Measurements from ENCODE around the gene ASB1. TPM values are rescaled to one million over a fixed set of nuclear protein-coding genes. Genes with fewer than 3 reads are reported as not detected.
A peak's percentile ranks its signal among the peaks of the same experiment; 100 is the strongest.

Gene ASB1
- total RNA-seq, 1 experiment from 2014 or later: 46.0 TPM

DNA sequence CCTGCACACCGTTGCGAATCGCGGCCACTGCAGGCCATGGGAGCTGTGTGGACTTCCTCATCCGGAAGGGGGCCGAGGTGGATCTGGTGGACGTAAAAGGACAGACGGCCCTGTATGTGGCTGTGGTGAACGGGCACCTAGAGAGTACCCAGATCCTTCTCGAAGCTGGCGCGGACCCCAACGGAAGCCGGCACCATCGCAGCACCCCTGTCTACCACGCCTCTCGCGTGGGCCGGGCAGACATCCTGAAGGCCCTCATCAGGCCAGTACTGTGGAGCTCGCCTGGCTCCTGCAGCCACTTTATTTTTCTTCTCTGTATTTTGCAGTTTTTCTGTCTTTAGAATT is 9.0 kb downstream of the ASB1 start:
- no peaks in the 10 kb centered on the region for H3K27me3 ChIP-seq (ENCODE audit: insufficient read depth, low read length)
- H2AFZ ChIP-seq (ENCODE audit: low read length): no peak overlapping the region
- no peak overlapping the region for H2BK15ac ChIP-seq (ENCODE audit: low read depth, low read length)
- no peaks in the 10 kb centered on the region for H3K4me1 Mint-ChIP-seq
- TF ChIP-seq, protein P1, sequence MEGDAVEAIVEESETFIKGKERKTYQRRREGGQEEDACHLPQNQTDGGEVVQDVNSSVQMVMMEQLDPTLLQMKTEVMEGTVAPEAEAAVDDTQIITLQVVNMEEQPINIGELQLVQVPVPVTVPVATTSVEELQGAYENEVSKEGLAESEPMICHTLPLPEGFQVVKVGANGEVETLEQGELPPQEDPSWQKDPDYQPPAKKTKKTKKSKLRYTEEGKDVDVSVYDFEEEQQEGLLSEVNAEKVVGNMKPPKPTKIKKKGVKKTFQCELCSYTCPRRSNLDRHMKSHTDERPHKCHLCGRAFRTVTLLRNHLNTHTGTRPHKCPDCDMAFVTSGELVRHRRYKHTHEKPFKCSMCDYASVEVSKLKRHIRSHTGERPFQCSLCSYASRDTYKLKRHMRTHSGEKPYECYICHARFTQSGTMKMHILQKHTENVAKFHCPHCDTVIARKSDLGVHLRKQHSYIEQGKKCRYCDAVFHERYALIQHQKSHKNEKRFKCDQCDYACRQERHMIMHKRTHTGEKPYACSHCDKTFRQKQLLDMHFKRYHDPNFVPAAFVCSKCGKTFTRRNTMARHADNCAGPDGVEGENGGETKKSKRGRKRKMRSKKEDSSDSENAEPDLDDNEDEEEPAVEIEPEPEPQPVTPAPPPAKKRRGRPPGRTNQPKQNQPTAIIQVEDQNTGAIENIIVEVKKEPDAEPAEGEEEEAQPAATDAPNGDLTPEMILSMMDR (conservative IDR thresholded peaks at IDR 0.05): no peak
- no peak overlapping the region for H2AK5ac ChIP-seq (ENCODE audit: insufficient read length, low read length)
- H4K20me1 ChIP-seq (ENCODE audit: control insufficient read depth, insufficient read depth, insufficient read length): no peaks in the 10 kb centered on the region
- H3K79me1 ChIP-seq (ENCODE audit: insufficient read depth, low read depth, low read length, poor library complexity, severe bottlenecking): peaks cover 8% of the 10 kb centered on the region
- peaks cover 13% of the 10 kb centered on the region; the same call in 1 of the 2 replicates for H3K79me2 ChIP-seq (ENCODE audit: insufficient read depth, low read length)
- H3K9ac ChIP-seq (ENCODE audit: extremely low read depth, insufficient read length, low read length): no peak overlapping the region
- no peaks in the 10 kb centered on the region for H3K4me1 ChIP-seq (ENCODE audit: insufficient read depth, low read length)
- H3K27ac ChIP-seq (ENCODE audit: insufficient read length, low read depth, low read length): no peak overlapping the region
- no peaks in the 10 kb centered on the region for H3K23me2 ChIP-seq (ENCODE audit: insufficient read length, low read depth, low read length, poor library complexity, severe bottlenecking)
- H3K4ac ChIP-seq (ENCODE audit: low read depth, low read length): no peak overlapping the region
- H3K18ac ChIP-seq (ENCODE audit: insufficient read length, low read depth, low read length): no peak overlapping the region
- no peak overlapping the region for H2BK20ac ChIP-seq (ENCODE audit: low read depth, low read length, poor library complexity, severe bottlenecking)
- H3K4me3 Mint-ChIP-seq: no peak overlapping the region
- WGBS (ENCODE audit: extremely low coverage, insufficient read length, low lambda C conversion rate): no CpG with 5 or more reads among the region's 20 CpGs
- peaks cover 31 to 67% (median 66%) of the 10 kb centered on the region in 3 experiments for H3K36me3 Mint-ChIP-seq (ENCODE audit: insufficient read depth in 1 of 3, low read depth in 3 of 3)
- H3K14ac ChIP-seq (ENCODE audit: insufficient read depth, low read length): no peak overlapping the region
- no peak overlapping the region for H3K23ac ChIP-seq (ENCODE audit: insufficient read length, low read depth, low read length)
- H4K91ac ChIP-seq (ENCODE audit: insufficient read length, low read depth, low read length): no peak overlapping the region
- no peak overlapping the region for H2BK5ac ChIP-seq (ENCODE audit: insufficient read length, low read length)
- H4K5ac ChIP-seq (ENCODE audit: insufficient read length, low read depth, low read length): no peak overlapping the region
- peaks cover 0 to 2% of the 10 kb centered on the region in 2 experiments; a peak in 1 of 5 replicates for H3K9me3 Mint-ChIP-seq
- H4K8ac ChIP-seq (replicated peaks; ENCODE audit: insufficient read length, low read depth, low read length): no peak overlapping the region
- H3K27ac Mint-ChIP-seq: peak overlapping the region in 1 of 3 experiments; percentile 57; a peak in 1 of 7 replicates
- H3K9me3 ChIP-seq (ENCODE audit: control insufficient read depth, low read depth, low read length): no peaks in the 10 kb centered on the region
- H3K56ac ChIP-seq (ENCODE audit: insufficient read length, low read depth, low read length): no peak overlapping the region
- H2BK120ac ChIP-seq (ENCODE audit: low read depth, low read length, poor library complexity, severe bottlenecking): no peak overlapping the region
- DNase-seq: no peak
- H3K27me3 Mint-ChIP-seq (ENCODE audit: low read depth): no peaks in the 10 kb centered on the region
- H3T11ph ChIP-seq (ENCODE audit: low read length): no peak overlapping the region
- H2BK12ac ChIP-seq (ENCODE audit: insufficient read length, low read depth, low read length): no peak overlapping the region
- H3K4me2 ChIP-seq (ENCODE audit: insufficient read depth, insufficient read length, low read length): no peak overlapping the region
